ENCODE data around the gene EXOC6B.

DNA sequence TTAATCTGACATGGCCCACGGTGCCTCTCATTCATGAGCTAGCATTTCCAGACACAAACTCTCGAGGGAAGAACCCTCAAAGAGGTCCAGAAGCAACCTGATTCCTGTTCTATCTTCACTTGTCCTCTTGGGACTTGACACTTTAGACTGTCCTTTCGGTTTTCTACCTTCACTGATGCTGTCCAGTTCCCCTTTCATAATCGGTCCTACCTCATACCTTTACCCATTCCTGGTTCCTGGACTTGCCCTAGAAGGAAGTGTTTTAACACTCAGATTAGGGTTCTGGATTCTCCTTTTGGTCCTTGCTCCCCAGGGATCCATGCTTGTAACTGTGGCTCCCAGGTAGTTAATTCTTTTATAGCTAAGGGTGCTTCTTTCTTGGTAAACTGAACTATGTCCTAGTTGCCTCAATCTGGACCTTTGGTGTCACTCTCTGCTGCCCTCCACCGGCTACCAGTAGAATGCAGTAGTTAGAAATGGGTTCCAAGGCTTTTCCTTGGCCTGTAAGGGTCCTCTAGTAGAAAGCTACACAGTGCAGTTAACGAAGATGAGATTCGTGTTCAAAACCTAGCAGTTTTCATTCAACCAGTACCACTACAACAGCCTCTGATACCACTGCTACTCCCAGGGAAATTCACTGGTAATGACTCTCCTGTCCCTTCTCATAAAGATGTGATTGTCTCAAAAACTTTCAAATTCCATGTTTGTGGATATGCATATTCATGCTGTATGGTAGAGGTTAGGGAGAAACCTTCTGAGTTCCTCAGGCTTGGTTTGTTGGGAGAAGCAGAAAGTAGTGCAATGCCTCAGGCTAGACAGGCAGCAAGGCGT is 500.0 kb downstream of the EXOC6B start:
- TF ChIP-seq ZNF138 (tag by site-specific recombination; IDR thresholded peaks at IDR 0.05; ENCODE audit: borderline replicate concordance): no peak
- TF ChIP-seq, protein P1, sequence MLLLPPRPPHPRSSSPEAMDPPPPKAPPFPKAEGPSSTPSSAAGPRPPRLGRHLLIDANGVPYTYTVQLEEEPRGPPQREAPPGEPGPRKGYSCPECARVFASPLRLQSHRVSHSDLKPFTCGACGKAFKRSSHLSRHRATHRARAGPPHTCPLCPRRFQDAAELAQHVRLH (tag by site-specific recombination; IDR thresholded peaks at IDR 0.05): no peak
- TF ChIP-seq, protein P2, sequence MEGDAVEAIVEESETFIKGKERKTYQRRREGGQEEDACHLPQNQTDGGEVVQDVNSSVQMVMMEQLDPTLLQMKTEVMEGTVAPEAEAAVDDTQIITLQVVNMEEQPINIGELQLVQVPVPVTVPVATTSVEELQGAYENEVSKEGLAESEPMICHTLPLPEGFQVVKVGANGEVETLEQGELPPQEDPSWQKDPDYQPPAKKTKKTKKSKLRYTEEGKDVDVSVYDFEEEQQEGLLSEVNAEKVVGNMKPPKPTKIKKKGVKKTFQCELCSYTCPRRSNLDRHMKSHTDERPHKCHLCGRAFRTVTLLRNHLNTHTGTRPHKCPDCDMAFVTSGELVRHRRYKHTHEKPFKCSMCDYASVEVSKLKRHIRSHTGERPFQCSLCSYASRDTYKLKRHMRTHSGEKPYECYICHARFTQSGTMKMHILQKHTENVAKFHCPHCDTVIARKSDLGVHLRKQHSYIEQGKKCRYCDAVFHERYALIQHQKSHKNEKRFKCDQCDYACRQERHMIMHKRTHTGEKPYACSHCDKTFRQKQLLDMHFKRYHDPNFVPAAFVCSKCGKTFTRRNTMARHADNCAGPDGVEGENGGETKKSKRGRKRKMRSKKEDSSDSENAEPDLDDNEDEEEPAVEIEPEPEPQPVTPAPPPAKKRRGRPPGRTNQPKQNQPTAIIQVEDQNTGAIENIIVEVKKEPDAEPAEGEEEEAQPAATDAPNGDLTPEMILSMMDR (tag by site-specific recombination; IDR thresholded peaks at IDR 0.05): no peak
- no peak for TF ChIP-seq ZNF24 (tag by site-specific recombination; IDR thresholded peaks at IDR 0.05)
- TF ChIP-seq, protein P3, sequence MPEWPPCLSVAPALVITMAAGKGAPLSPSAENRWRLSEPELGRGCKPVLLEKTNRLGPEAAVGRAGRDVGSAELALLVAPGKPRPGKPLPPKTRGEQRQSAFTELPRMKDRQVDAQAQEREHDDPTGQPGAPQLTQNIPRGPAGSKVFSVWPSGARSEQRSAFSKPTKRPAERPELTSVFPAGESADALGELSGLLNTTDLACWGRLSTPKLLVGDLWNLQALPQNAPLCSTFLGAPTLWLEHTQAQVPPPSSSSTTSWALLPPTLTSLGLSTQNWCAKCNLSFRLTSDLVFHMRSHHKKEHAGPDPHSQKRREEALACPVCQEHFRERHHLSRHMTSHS (tag by site-specific recombination; IDR thresholded peaks at IDR 0.05): no peak
- no peak for TF ChIP-seq ZNF274 (IDR thresholded peaks at IDR 0.05; ENCODE audit: low read length)
- TF ChIP-seq ZNF274 (tag by site-specific recombination; IDR thresholded peaks at IDR 0.05; ENCODE audit: borderline replicate concordance): no peak
- no peak for TF ChIP-seq ZNF768 (tag by site-specific recombination; IDR thresholded peaks at IDR 0.05)
- TF ChIP-seq TCF7L2 (IDR thresholded peaks at IDR 0.05; ENCODE audit: borderline replicate concordance, low read depth, low read length): no peak
- no peak for TF ChIP-seq YY1 (tag by site-specific recombination; IDR thresholded peaks at IDR 0.05)
- no peak for TF ChIP-seq ZNF830 (tag by site-specific recombination; IDR thresholded peaks at IDR 0.05; ENCODE audit: low read depth)
